Measurements from ENCODE around the gene SLC22A17.

Gene SLC22A17

GRCh38 chr14:23360496-23360895 lies 7.8 kb upstream of the SLC22A17 start:
- no peak overlapping the region for H3K4me3 ChIP-seq (ENCODE audit: low read length)
- no peak for TF ChIP-seq ZNF274 (IDR thresholded peaks at IDR 0.05; ENCODE audit: low read depth, low read length)

GRCh38 chr14:23359722-23360447 lies 7.2 kb upstream of the SLC22A17 start:
- no peak for TF ChIP-seq ZNF274 (IDR thresholded peaks at IDR 0.05; ENCODE audit: low read depth, low read length)
- no peak overlapping the region for H3K4me3 ChIP-seq (ENCODE audit: low read length)

- no peak overlapping the region for H3K4me3 ChIP-seq (ENCODE audit: low read length)
- TF ChIP-seq ZNF274 (IDR thresholded peaks at IDR 0.05; ENCODE audit: low read depth, low read length) = no peak
Observed at GRCh38 chr14:23359167-23359626, 6.5 kb upstream of the SLC22A17 start.

GRCh38 chr14:23358553-23359166 lies 6.0 kb upstream of the SLC22A17 start:
- TF ChIP-seq ZNF274 (IDR thresholded peaks at IDR 0.05; ENCODE audit: low read depth, low read length) = no peak
- H3K4me3 ChIP-seq (ENCODE audit: low read length) = no peak overlapping the region

GRCh38 chr14:23358042-23358441 lies 5.4 kb upstream of the SLC22A17 start:
- TF ChIP-seq ZNF274 (IDR thresholded peaks at IDR 0.05; ENCODE audit: low read depth, low read length) = no peak
- no peak overlapping the region for H3K4me3 ChIP-seq (ENCODE audit: low read length)

GRCh38 chr14:23357261-23357660 lies 4.6 kb upstream of the SLC22A17 start:
- no peak for TF ChIP-seq ZNF274 (IDR thresholded peaks at IDR 0.05; ENCODE audit: low read depth, low read length)
- no peak overlapping the region for H3K4me3 ChIP-seq (ENCODE audit: low read length)

GRCh38 chr14:23356662-23357061 lies 4.0 kb upstream of the SLC22A17 start:
- H3K4me3 ChIP-seq (ENCODE audit: low read length) = no peak overlapping the region
- no peak for TF ChIP-seq ZNF274 (IDR thresholded peaks at IDR 0.05; ENCODE audit: low read depth, low read length)

GRCh38 chr14:23355871-23356435 lies 3.3 kb upstream of the SLC22A17 start:
- TF ChIP-seq ZNF274 (IDR thresholded peaks at IDR 0.05; ENCODE audit: low read depth, low read length) = no peak

GRCh38 chr14:23354990-23355389 lies 2.3 kb upstream of the SLC22A17 start:
- TF ChIP-seq ZNF274 (IDR thresholded peaks at IDR 0.05; ENCODE audit: low read depth, low read length) = no peak
- H3K4me3 ChIP-seq (ENCODE audit: low read length) = no peak overlapping the region

More at GRCh38 chr14:23355871-23356435, 3.3 kb upstream of the SLC22A17 start:
- H3K4me3 ChIP-seq (ENCODE audit: low read length) = no peak overlapping the region

- TF ChIP-seq ZNF274 (IDR thresholded peaks at IDR 0.05; ENCODE audit: low read depth, low read length) = no peak
- no peak overlapping the region for H3K4me3 ChIP-seq (ENCODE audit: low read length)
Observed at GRCh38 chr14:23353433-23353780, 720 bp upstream of the SLC22A17 start.

GRCh38 chr14:23351681-23352505 lies 794 bp downstream of the SLC22A17 start:
- H3K4me3 ChIP-seq (ENCODE audit: low read length) = no peak overlapping the region
- TF ChIP-seq ZNF274 (IDR thresholded peaks at IDR 0.05; ENCODE audit: low read depth, low read length) = no peak

- no peak for TF ChIP-seq ZNF274 (IDR thresholded peaks at IDR 0.05; ENCODE audit: low read depth, low read length)
- no peak overlapping the region for H3K4me3 ChIP-seq (ENCODE audit: low read length)
Observed at GRCh38 chr14:23349156-23349845, 3.4 kb downstream of the SLC22A17 start.

- no peak for TF ChIP-seq ZNF274 (IDR thresholded peaks at IDR 0.05; ENCODE audit: low read depth, low read length)
- H3K4me3 ChIP-seq (ENCODE audit: low read length) = no peak overlapping the region
Observed at GRCh38 chr14:23348297-23348655, 4.4 kb downstream of the SLC22A17 start.

Measured in GM08714 (cell line).